H9 (cell line): ENCODE results near the gene PFDN4. TPM values are rescaled to one million over a fixed set of nuclear protein-coding genes. Genes with fewer than 3 reads are reported as not detected.

Experiments used
- DNase-seq: peaks from one replicate; pipeline ENCODE4 v3.0.0-alpha.2; 2017
- H2AFZ ChIP-seq: one replicate; pipeline ENCODE4 v1.6.1; 2013; ENCODE audit warnings: mild to moderate bottlenecking, low read length, control low read depth, moderate library complexity
- H2AK5ac ChIP-seq: 2 replicates; pipeline ENCODE4 v1.6.1; 2013; ENCODE audit warnings: low read length, control low read depth, mixed read lengths; ENCODE audit not compliant: insufficient read length
- H2BK120ac ChIP-seq: one replicate; pipeline ENCODE4 v1.6.1; 2013; ENCODE audit warnings: low read depth, mild to moderate bottlenecking, low read length, control low read depth, inconsistent platforms; ENCODE audit not compliant: poor library complexity, severe bottlenecking
- H2BK12ac ChIP-seq: 2 replicates; pipeline ENCODE4 v1.6.1; 2013; ENCODE audit warnings: low read length, control low read depth, mixed read lengths, low read depth; ENCODE audit not compliant: insufficient read length
- H2BK15ac ChIP-seq: 2 replicates; pipeline ENCODE4 v1.6.1; 2013; ENCODE audit warnings: low read depth, low read length, control low read depth
- H2BK20ac ChIP-seq: one replicate; pipeline ENCODE4 v1.6.1; 2013; ENCODE audit warnings: low read depth, mild to moderate bottlenecking, low read length, control low read depth, inconsistent platforms; ENCODE audit not compliant: poor library complexity, severe bottlenecking
- H2BK5ac ChIP-seq: 2 replicates; pipeline ENCODE4 v1.6.1; 2013; ENCODE audit warnings: low read length, control low read depth, mixed read lengths; ENCODE audit not compliant: insufficient read length
- H3K14ac ChIP-seq: 2 replicates; pipeline ENCODE4 v1.6.1; 2013; ENCODE audit warnings: low read length, control low read depth; ENCODE audit not compliant: insufficient read depth
- H3K18ac ChIP-seq: 2 replicates; pipeline ENCODE4 v1.6.1; 2013; ENCODE audit warnings: low read depth, mild to moderate bottlenecking, mixed read lengths, low read length, control low read depth; ENCODE audit not compliant: insufficient read length
- H3K23ac ChIP-seq: 2 replicates; pipeline ENCODE4 v1.6.1; 2013; ENCODE audit warnings: low read length, control low read depth, mixed read lengths, low read depth; ENCODE audit not compliant: insufficient read length
- H3K23me2 ChIP-seq: 2 replicates; pipeline ENCODE4 v1.6.1; 2013; ENCODE audit warnings: low read depth, mild to moderate bottlenecking, mixed read lengths, low read length, control low read depth; ENCODE audit not compliant: insufficient read length, poor library complexity, severe bottlenecking
- H3K27ac ChIP-seq: 2 replicates; pipeline ENCODE4 v1.5.1; 2013; ENCODE audit warnings: low read length, control low read depth, mixed read lengths, low read depth; ENCODE audit not compliant: insufficient read length
- H3K27me3 ChIP-seq: 2 replicates; pipeline ENCODE4 v1.6.1; 2013; ENCODE audit warnings: low read length, control low read depth, inconsistent platforms; ENCODE audit not compliant: insufficient read depth
- H3K4ac ChIP-seq: 2 replicates; pipeline ENCODE4 v1.6.1; 2013; ENCODE audit warnings: low read depth, mild to moderate bottlenecking, control low read depth, inconsistent platforms, low read length, moderate library complexity
- H3K4me1 ChIP-seq: 2 replicates; pipeline ENCODE4 v1.6.1; 2013; ENCODE audit warnings: low read length, control low read depth, inconsistent platforms; ENCODE audit not compliant: insufficient read depth
- H3K4me2 ChIP-seq: 2 replicates; pipeline ENCODE4 v1.6.1; 2013; ENCODE audit warnings: low read length, control low read depth, mixed read lengths; ENCODE audit not compliant: insufficient read length, insufficient read depth
- H3K56ac ChIP-seq: 2 replicates; pipeline ENCODE4 v1.6.1; 2013; ENCODE audit warnings: low read depth, mild to moderate bottlenecking, mixed read lengths, low read length, control low read depth; ENCODE audit not compliant: insufficient read length
- H3K79me1 ChIP-seq: 2 replicates; pipeline ENCODE4 v1.6.1; 2013; ENCODE audit warnings: low read depth, mild to moderate bottlenecking, moderate library complexity, low read length, control low read depth, inconsistent platforms; ENCODE audit not compliant: insufficient read depth, poor library complexity, severe bottlenecking
- H3K79me2 ChIP-seq: 2 replicates; pipeline ENCODE4 v1.6.1; 2013; ENCODE audit warnings: low read length, control low read depth, inconsistent platforms; ENCODE audit not compliant: insufficient read depth
- H3K9ac ChIP-seq: 2 replicates; pipeline ENCODE4 v1.6.1; 2013; ENCODE audit warnings: low read length, control low read depth, mixed read lengths; ENCODE audit not compliant: insufficient read length; ENCODE audit errors: extremely low read depth
- H3K9me3 ChIP-seq: one replicate; pipeline ENCODE4 v1.6.1; 2013; ENCODE audit warnings: low read depth, low read length, inconsistent platforms; ENCODE audit not compliant: control insufficient read depth
- H3T11ph ChIP-seq: one replicate; pipeline ENCODE4 v1.6.1; 2013; ENCODE audit warnings: mild to moderate bottlenecking, low read length, control low read depth, inconsistent platforms
- H4K20me1 ChIP-seq: one replicate; pipeline ENCODE4 v1.6.1; 2013; ENCODE audit not compliant: control insufficient read depth, insufficient read length, insufficient read depth
- H4K5ac ChIP-seq: 2 replicates; pipeline ENCODE4 v1.6.1; 2013; ENCODE audit warnings: low read depth, mild to moderate bottlenecking, mixed read lengths, low read length, control low read depth; ENCODE audit not compliant: insufficient read length
- H4K8ac ChIP-seq: replicated peaks from 2 replicates; pipeline ENCODE4 v1.6.1; 2013; ENCODE audit warnings: low read length, control low read depth, mixed read lengths, low read depth; ENCODE audit not compliant: insufficient read length
- H4K91ac ChIP-seq: 2 replicates; pipeline ENCODE4 v1.6.1; 2013; ENCODE audit warnings: low read depth, mild to moderate bottlenecking, moderate library complexity, mixed read lengths, low read length, control low read depth; ENCODE audit not compliant: insufficient read length
- H3K27ac Mint-ChIP-seq, 3 experiments: 2 replicates in 2 of 3; 3 replicates in 1 of 3; pipeline ENCODE4 v1.8.0; 2020 to 2021; ENCODE audit warnings: mixed read lengths in 3 of 3, mild to moderate bottlenecking in 1 of 3, moderate library complexity in 1 of 3
- H3K27me3 Mint-ChIP-seq: 2 replicates; pipeline ENCODE4 v1.8.0; 2021; ENCODE audit warnings: low read depth, mild to moderate bottlenecking, moderate library complexity, mixed read lengths
- H3K36me3 Mint-ChIP-seq, 3 experiments: 2 replicates in 2 of 3; 3 replicates in 1 of 3; pipeline ENCODE4 v1.8.0; 2020 to 2021; ENCODE audit warnings: low read depth in 3 of 3, mixed read lengths in 3 of 3; ENCODE audit not compliant: insufficient read depth in 1 of 3
- H3K4me1 Mint-ChIP-seq, 2 experiments: 2 replicates each; pipeline ENCODE4 v1.8.0; 2020; ENCODE audit warnings: mixed read lengths in 2 of 2
- H3K4me3 Mint-ChIP-seq, 2 experiments: 2 replicates in 1 of 2; 3 replicates in 1 of 2; pipeline ENCODE4 v1.8.0; 2020 to 2021; ENCODE audit warnings: mild to moderate bottlenecking in 2 of 2, mixed read lengths in 2 of 2, moderate library complexity in 1 of 2
- H3K9me3 Mint-ChIP-seq, 2 experiments: 2 replicates in 1 of 2; 3 replicates in 1 of 2; pipeline ENCODE4 v1.8.0; 2020; ENCODE audit warnings: mild to moderate bottlenecking in 2 of 2, mixed read lengths in 2 of 2, moderate library complexity in 1 of 2
- CTCF ChIP-seq: fragments of 200-600 bp; sonication (generic); conservative IDR thresholded peaks from 3 replicates; pipeline ENCODE4 v1.8.0; 2021; ENCODE audit warnings: antibody characterized with exemption, mild to moderate bottlenecking
- WGBS: extraction: QIAGEN DNeasy Blood & Tissue Kit; methylation state at CpG from one replicate; pipeline ENCODE4 v1.1.7; 2013; ENCODE audit warnings: missing lambda C conversion rate, low lambda C conversion rate, mixed read lengths; ENCODE audit not compliant: insufficient read length; ENCODE audit errors: extremely low coverage; 5-methylcytosine and 5-hydroxymethylcytosine counted together
- total RNA-seq: library from RNA; stranded (reverse); gene quantifications from 2 replicates; pipeline ENCODE4 v1.2.1, GENCODE V29; 2021

The PFDN4 gene
- total RNA-seq, 1 experiment from 2014 or later = 73.6 TPM

- Mint-ChIP-seq H3K9me3 (no peaks in the 10 kb centered on the region), H3K4me3 (no peak overlapping the region), H3K36me3 (no peaks in the 10 kb centered on the region), H3K4me1 (peaks cover 13 to 16% of the 10 kb centered on the region in 2 experiments), H3K27me3 (no peaks in the 10 kb centered on the region), H3K27ac (no peak overlapping the region)
- no peak overlapping the region for H4K91ac ChIP-seq
- H3K4me2 ChIP-seq = no peak overlapping the region
- H2AFZ ChIP-seq = no peak overlapping the region
- no peak overlapping the region for H3K4ac ChIP-seq
- H4K5ac ChIP-seq = no peak overlapping the region
- no peak overlapping the region for H2AK5ac ChIP-seq
- no peak overlapping the region for H3T11ph ChIP-seq
- H3K23ac ChIP-seq = no peak overlapping the region
- H2BK5ac ChIP-seq = no peak overlapping the region
- no peak overlapping the region for H3K9ac ChIP-seq
- no peak overlapping the region for H2BK15ac ChIP-seq
- H3K27me3 ChIP-seq = no peaks in the 10 kb centered on the region
- no peak overlapping the region for H3K14ac ChIP-seq
- no peaks in the 10 kb centered on the region for H3K9me3 ChIP-seq
- no peak overlapping the region for H3K27ac ChIP-seq
- no peak overlapping the region for H4K8ac ChIP-seq
- H2BK120ac ChIP-seq = no peak overlapping the region
- DNase-seq = no peak
- H3K79me1 ChIP-seq = no peaks in the 10 kb centered on the region
- no CpG with 5 or more reads among the region's 5 CpGs for WGBS
- no peak overlapping the region for H2BK12ac ChIP-seq
- no peaks in the 10 kb centered on the region for H3K79me2 ChIP-seq
- H4K20me1 ChIP-seq = no peaks in the 10 kb centered on the region
- H3K18ac ChIP-seq = no peak overlapping the region
- no peak for TF ChIP-seq CTCF
- no peaks in the 10 kb centered on the region for H3K23me2 ChIP-seq
- H2BK20ac ChIP-seq = no peak overlapping the region
- no peaks in the 10 kb centered on the region for H3K4me1 ChIP-seq
- H3K56ac ChIP-seq = no peak overlapping the region
Measured at GRCh38 chr20:54227751-54228150, 19.9 kb downstream of the PFDN4 start.
